K562 (cell line): ENCODE measurements around the gene CTTNBP2. TPM values are rescaled to one million over a fixed set of nuclear protein-coding genes. Genes with fewer than 3 reads are reported as not detected.

Experiments used
- ATAC-seq: fragments of 200-7000 bp; cut with Tn5 transposase; 3 replicates; pipeline ENCODE4 v1.9.1; 2020; ENCODE audit warnings: moderate library complexity
- BruUV-seq: library from RNA; stranded (reverse); fragments of 400-500 nt; replicated peaks from 2 replicates; lab custom pipeline; 2021; lab: Mats Ljungman, UMichigan
- CTCF ChIA-PET: fragments of 300-600 bp; formaldehyde crosslinking; extraction: SDS; loops from one replicate; lab custom pipeline; 2021; ENCODE audit warnings: low intra/inter-chr PET ratio; lab: Yijun Ruan, JAX
- POLR2A ChIA-PET: fragments of 300-600, 350-650 bp; sonication (Branson Sonifier 250); formaldehyde crosslinking; extraction: SDS; loops from one replicate; lab custom pipeline; 2021; ENCODE audit warnings: antibody characterized with exemption, inconsistent platforms; lab: Yijun Ruan, JAX
- DNase-seq, 4 experiments: peaks; one replicate each; pipeline versions ENCODE4 v3.0.0 to v3.0.0-alpha.2; 2011 to 2018; ENCODE audit warnings: low spot score in 3 of 4, mixed read lengths in 3 of 4; ENCODE audit errors: extremely low read depth in 1 of 4
- FAIRE-seq: peaks from 2 replicates; lab custom pipeline; 2011; peaks lifted over from hg19 to GRCh38; lab: Jason Lieb, UNC
- H2AFZ ChIP-seq: 2 replicates; pipeline ENCODE4 v1.6.0; 2011; ENCODE audit warnings: low read depth, low read length, control low read depth, inconsistent platforms
- H3K27ac ChIP-seq: fragments of 200-600 bp; 3 replicates; pipeline ENCODE4 v1.8.0; 2011; ENCODE audit warnings: low read depth, mild to moderate bottlenecking, control low read depth, inconsistent platforms, low read length, moderate library complexity, mixed read lengths; ENCODE audit errors: extremely low read depth
- H3K27me3 ChIP-seq, 2 experiments: fragments of 300-600 bp in 1 of 2; 2 replicates in 1 of 2; 3 replicates in 1 of 2; pipeline versions ENCODE4 v1.6.0 to v1.8.0; 2011; ENCODE audit warnings: inconsistent platforms in 2 of 2, low read length in 2 of 2, mild to moderate bottlenecking in 1 of 2, mixed read lengths in 1 of 2, moderate library complexity in 1 of 2; ENCODE audit not compliant: control insufficient read depth in 2 of 2, insufficient read depth in 2 of 2
- H3K36me3 ChIP-seq: fragments of 300-600 bp; 3 replicates; pipeline ENCODE4 v1.8.0; 2011; ENCODE audit warnings: mild to moderate bottlenecking, low read length, inconsistent platforms; ENCODE audit not compliant: control insufficient read depth, insufficient read depth
- H3K4me1 ChIP-seq, 2 experiments: fragments of 200-600 bp in 1 of 2; replicated peaks in 1 of 2; 2 replicates in 1 of 2; 3 replicates in 1 of 2; pipeline versions ENCODE4 v1.5.1 to v1.8.0; 2011; ENCODE audit warnings: inconsistent platforms in 2 of 2, low read length in 2 of 2, mild to moderate bottlenecking in 1 of 2, mixed read lengths in 1 of 2, moderate library complexity in 1 of 2; ENCODE audit not compliant: control insufficient read depth in 2 of 2, insufficient read depth in 2 of 2
- H3K4me2 ChIP-seq: 2 replicates; pipeline ENCODE4 v1.6.1; 2011; ENCODE audit warnings: low read length, control low read depth, inconsistent platforms, mixed read lengths; ENCODE audit not compliant: insufficient read depth
- H3K4me3 ChIP-seq: fragments of 200-600 bp; sonication (generic), shearing (Covaris generic); 2 replicates; pipeline ENCODE4 v1.5.1; 2016; ENCODE audit warnings: control low read depth, inconsistent platforms
- H3K79me2 ChIP-seq: fragments of 200-600 bp; 3 replicates; pipeline ENCODE4 v1.8.0; 2011; ENCODE audit warnings: low read length, inconsistent platforms; ENCODE audit not compliant: control insufficient read depth, insufficient read depth
- H3K9ac ChIP-seq, 2 experiments: 2 replicates each; pipeline versions ENCODE4 v1.6.0 to v1.6.1; 2011; ENCODE audit warnings: low read depth in 2 of 2, low read length in 2 of 2, control low read depth in 1 of 2, inconsistent platforms in 1 of 2, mild to moderate bottlenecking in 1 of 2, mixed read lengths in 1 of 2; ENCODE audit not compliant: insufficient read depth in 1 of 2
- H3K9me1 ChIP-seq: one replicate; pipeline ENCODE4 v1.6.0; 2011; ENCODE audit warnings: inconsistent platforms, mild to moderate bottlenecking, low read length, moderate library complexity; ENCODE audit not compliant: control insufficient read depth, insufficient read depth
- H3K9me3 ChIP-seq: replicated peaks from 2 replicates; pipeline ENCODE4 v1.5.1; 2011; ENCODE audit warnings: low read depth, low read length, inconsistent platforms; ENCODE audit not compliant: control insufficient read depth, insufficient read depth
- H4K20me1 ChIP-seq: replicated peaks from 2 replicates; pipeline ENCODE4 v1.6.1; 2011; ENCODE audit warnings: low read length, inconsistent platforms, mixed read lengths; ENCODE audit not compliant: control insufficient read depth, insufficient read depth
- BRCA1 ChIP-seq, 2 experiments: fragments of 450-650 bp in 1 of 2; sonication (generic) in 1 of 2; formaldehyde crosslinking in 1 of 2; IDR thresholded peaks; 2 replicates each; pipeline versions ENCODE4 v1.5.0 to v1.6.1; 2017 to 2020; ENCODE audit warnings: mild to moderate bottlenecking in 1 of 2, missing genetic modification reagents in 1 of 2
- CAMTA2 ChIP-seq: fragments of 250-450 bp; sonication (Bioruptor Pico); conservative IDR thresholded peaks from 2 replicates; pipeline ENCODE4 v1.5.1; 2022
- HDGF ChIP-seq: fragments of 450-650 bp; IDR thresholded peaks from 2 replicates; pipeline ENCODE4 v1.6.1; 2016
- KAT8 ChIP-seq: fragments of 450-650 bp; IDR thresholded peaks from 2 replicates; pipeline ENCODE4 v1.6.1; 2016; ENCODE audit warnings: low read depth, mild to moderate bottlenecking
- MEIS2 ChIP-seq: fragments of 450-650 bp; IDR thresholded peaks from 2 replicates; pipeline ENCODE4 v1.6.1; 2014; ENCODE audit warnings: mild to moderate bottlenecking; ENCODE audit not compliant: partially characterized antibody
- NFRKB ChIP-seq: fragments of 450-650 bp; IDR thresholded peaks from 2 replicates; pipeline ENCODE4 v1.6.1; 2016; ENCODE audit warnings: low read depth
- RFX1 ChIP-seq: fragments of 450-650 bp; IDR thresholded peaks from 2 replicates; pipeline ENCODE4 v1.6.1; 2016; ENCODE audit warnings: mild to moderate bottlenecking, moderate library complexity
- RHOXF2B ChIP-seq: fragments of 250-450 bp; sonication (Bioruptor Pico); conservative IDR thresholded peaks from 2 replicates; pipeline ENCODE4 v1.5.1; 2021
- SPI1 ChIP-seq: IDR thresholded peaks from 2 replicates; pipeline ENCODE4 v1.6.1; 2011; ENCODE audit warnings: low read depth, low read length, control low read depth, borderline replicate concordance
- SRF ChIP-seq, 2 experiments: fragments of 250-450, 450-650 bp in 1 of 2; sonication (Bioruptor Pico) in 1 of 2; sonication (generic) in 1 of 2; formaldehyde crosslinking; IDR thresholded peaks; 2 replicates each; pipeline versions ENCODE4 v1.5.0 to v1.5.1; 2020 to 2022; ENCODE audit warnings: mild to moderate bottlenecking in 1 of 2, missing genetic modification reagents in 1 of 2
- ZNF121 ChIP-seq: sonication (generic); formaldehyde crosslinking; conservative IDR thresholded peaks from 2 replicates; pipeline ENCODE4 v1.8.0; 2022; ENCODE audit warnings: missing genetic modification reagents
- ZNF431 ChIP-seq: sonication (generic); formaldehyde crosslinking; IDR thresholded peaks from 2 replicates; pipeline ENCODE4 v1.8.0; 2022; ENCODE audit warnings: mild to moderate bottlenecking, missing genetic modification reagents
- WGBS: fragments of 100-300 bp; shearing (Covaris generic); methylation state at CpG from one replicate; pipeline ENCODE4 v1.1.6; 2016; ENCODE audit warnings: low coverage, mixed read lengths; ENCODE audit not compliant: insufficient coverage; ENCODE audit errors: missing lambda C conversion rate; 5-methylcytosine and 5-hydroxymethylcytosine counted together
- in situ Hi-C: fragments of 300-500 bp; cut with MboI; formaldehyde crosslinking; loops from 4 replicates; pipeline ENCODE4 v1.15.0; 2018; ENCODE audit warnings: inconsistent platforms, mixed read lengths
- intact Hi-C: fragments of 100-400 bp; cut with micrococcal nuclease; formaldehyde crosslinking; loops from 2 replicates; pipeline ENCODE4 v1.14.2; 2022
- polyA plus RNA-seq, 8 experiments: library from polyadenylated mRNA; depleted of rRNA in 4 of 8; stranded (reverse) in 5 of 8; unstranded in 3 of 8; fragments of >200 nt; fragmentation: Nextera tagmentation in 2 of 8; fragmentation: Illumina TruSeq in 1 of 8; extraction: Ambion mirVana in 2 of 8; extraction: Trizol in 1 of 8; gene quantifications; 2 replicates each; pipeline versions ENCODE4 v1.2.1 to v1.2.3, GENCODE V29; 2011 to 2014; ENCODE audit warnings: inconsistent platforms in 1 of 8, missing spikeins in 1 of 8
- total RNA-seq, 7 experiments: library from RNA; depleted of rRNA in 6 of 7; stranded (reverse); fragments of >200 nt in 6 of 7; fragmentation: Illumina TruSeq in 2 of 7; extraction: Trizol in 2 of 7; gene quantifications; 2 replicates each; pipeline versions ENCODE4 v1.2.1 to v1.2.3, GENCODE V29; 2011 to 2021; ENCODE audit warnings: low replicate concordance in 1 of 7
- TF ChIP-seq, protein P1 (sequence below): fragments of 450-650 bp; IDR thresholded peaks from 2 replicates; pipeline ENCODE4 v1.6.1; 2016
- TF ChIP-seq, protein P2 (sequence below): fragments of 250-450 bp; sonication (Bioruptor Pico); IDR thresholded peaks from 2 replicates; pipeline ENCODE4 v1.4.0; 2020; ENCODE audit warnings: mild to moderate bottlenecking, moderate library complexity
- TF ChIP-seq, protein P3 (sequence below): sonication (generic); formaldehyde crosslinking; IDR thresholded peaks from 2 replicates; pipeline ENCODE4 v1.8.0; 2022; ENCODE audit warnings: mild to moderate bottlenecking, missing genetic modification reagents

The CTTNBP2 gene
- total and polyA plus RNA-seq, 9 of the 15 experiments (the other 6 are each of a cell fraction or from before 2014, with no cell fraction given), result 0.05 TPM; not detected in 8

DNA sequence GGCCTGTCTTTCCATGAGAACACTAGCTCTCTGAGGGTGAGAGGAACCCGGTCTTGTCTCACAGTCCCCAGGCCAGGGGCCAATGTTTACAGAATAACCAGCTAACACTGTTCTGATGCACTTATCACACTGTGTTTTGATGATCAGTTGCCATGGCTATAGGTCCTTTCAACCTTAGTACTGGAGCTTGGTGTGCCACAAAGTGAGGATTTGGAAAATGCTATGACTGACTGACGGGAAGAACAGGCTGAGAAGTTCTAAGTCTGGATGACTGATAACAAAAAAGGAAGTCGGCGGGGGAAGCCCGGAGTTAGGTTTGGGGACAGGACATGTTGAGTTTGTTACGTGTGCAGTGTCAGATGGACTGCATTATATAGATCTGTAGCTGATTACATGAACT is 141.8 kb downstream of the CTTNBP2 start:
- Histone ChIP-seq H2AFZ (peak overlapping the region; percentile 58; the same call in 1 of the 2 replicates), H3K27me3 (peaks cover 10 to 28% of the 10 kb centered on the region in 2 experiments; a peak in 4 of 5 replicates), H3K79me2 (no peaks in the 10 kb centered on the region), H3K9me3 (no peaks in the 10 kb centered on the region), H3K9ac (no peak overlapping the region), H3K27ac (no peak overlapping the region), H4K20me1 (no peaks in the 10 kb centered on the region), H3K4me2 (no peak overlapping the region), H3K9me1 (no peaks in the 10 kb centered on the region), H3K4me3 (no peak overlapping the region), H3K4me1 (no peaks in the 10 kb centered on the region; a peak in 1 of 5 replicates), H3K36me3 (no peaks in the 10 kb centered on the region)
- ChIA-PET CTCF (no interaction called here), POLR2A (interaction anchor here (1.3 kb wide), 1 partner anchor 11 kb away, joined by 6 read pairs; no protein-coding TSS in a partner anchor)
- intact Hi-C loops, result no loop called here
- ATAC-seq, result peak; percentile 67
- in situ Hi-C loops, result no loop called here
- peak in 2 of 4 experiments; percentile 13 to 50 for DNase-seq
- FAIRE-seq, result peak; percentile 32
- TF ChIP-seq, protein P1, sequence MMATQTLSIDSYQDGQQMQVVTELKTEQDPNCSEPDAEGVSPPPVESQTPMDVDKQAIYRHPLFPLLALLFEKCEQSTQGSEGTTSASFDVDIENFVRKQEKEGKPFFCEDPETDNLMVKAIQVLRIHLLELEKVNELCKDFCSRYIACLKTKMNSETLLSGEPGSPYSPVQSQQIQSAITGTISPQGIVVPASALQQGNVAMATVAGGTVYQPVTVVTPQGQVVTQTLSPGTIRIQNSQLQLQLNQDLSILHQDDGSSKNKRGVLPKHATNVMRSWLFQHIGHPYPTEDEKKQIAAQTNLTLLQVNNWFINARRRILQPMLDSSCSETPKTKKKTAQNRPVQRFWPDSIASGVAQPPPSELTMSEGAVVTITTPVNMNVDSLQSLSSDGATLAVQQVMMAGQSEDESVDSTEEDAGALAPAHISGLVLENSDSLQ, result peak; percentile 54; the same call in 1 of the 2 replicates
- TF ChIP-seq RFX1 (peak; percentile 52), SRF (CRISPR knock-in tag; IDR thresholded peaks at IDR 0.05) (no peak), ZNF121 (CRISPR knock-in tag) (no peak), BRCA1 (IDR thresholded peaks at IDR 0.05) (no peak), BRCA1 (CRISPR knock-in tag; IDR thresholded peaks at IDR 0.05) (no peak), SPI1 (peak; percentile 91; the same call in 1 of the 2 replicates), ZNF431 (CRISPR knock-in tag) (no peak), RHOXF2B (CRISPR knock-in tag) (no peak), HDGF (no peak), CAMTA2 (CRISPR knock-in tag) (no peak), NFRKB (no peak), MEIS2 (no peak), KAT8 (no peak)
- TF ChIP-seq, protein P2, sequence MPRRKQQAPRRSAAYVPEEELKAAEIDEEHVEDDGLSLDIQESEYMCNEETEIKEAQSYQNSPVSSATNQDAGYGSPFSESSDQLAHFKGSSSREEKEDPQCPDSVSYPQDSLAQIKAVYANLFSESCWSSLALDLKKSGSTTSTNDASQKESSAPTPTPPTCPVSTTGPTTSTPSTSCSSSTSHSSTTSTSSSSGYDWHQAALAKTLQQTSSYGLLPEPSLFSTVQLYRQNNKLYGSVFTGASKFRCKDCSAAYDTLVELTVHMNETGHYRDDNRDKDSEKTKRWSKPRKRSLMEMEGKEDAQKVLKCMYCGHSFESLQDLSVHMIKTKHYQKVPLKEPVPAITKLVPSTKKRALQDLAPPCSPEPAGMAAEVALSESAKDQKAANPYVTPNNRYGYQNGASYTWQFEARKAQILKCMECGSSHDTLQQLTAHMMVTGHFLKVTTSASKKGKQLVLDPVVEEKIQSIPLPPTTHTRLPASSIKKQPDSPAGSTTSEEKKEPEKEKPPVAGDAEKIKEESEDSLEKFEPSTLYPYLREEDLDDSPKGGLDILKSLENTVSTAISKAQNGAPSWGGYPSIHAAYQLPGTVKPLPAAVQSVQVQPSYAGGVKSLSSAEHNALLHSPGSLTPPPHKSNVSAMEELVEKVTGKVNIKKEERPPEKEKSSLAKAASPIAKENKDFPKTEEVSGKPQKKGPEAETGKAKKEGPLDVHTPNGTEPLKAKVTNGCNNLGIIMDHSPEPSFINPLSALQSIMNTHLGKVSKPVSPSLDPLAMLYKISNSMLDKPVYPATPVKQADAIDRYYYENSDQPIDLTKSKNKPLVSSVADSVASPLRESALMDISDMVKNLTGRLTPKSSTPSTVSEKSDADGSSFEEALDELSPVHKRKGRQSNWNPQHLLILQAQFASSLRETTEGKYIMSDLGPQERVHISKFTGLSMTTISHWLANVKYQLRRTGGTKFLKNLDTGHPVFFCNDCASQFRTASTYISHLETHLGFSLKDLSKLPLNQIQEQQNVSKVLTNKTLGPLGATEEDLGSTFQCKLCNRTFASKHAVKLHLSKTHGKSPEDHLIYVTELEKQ, result no peak
- TF ChIP-seq, protein P3, sequence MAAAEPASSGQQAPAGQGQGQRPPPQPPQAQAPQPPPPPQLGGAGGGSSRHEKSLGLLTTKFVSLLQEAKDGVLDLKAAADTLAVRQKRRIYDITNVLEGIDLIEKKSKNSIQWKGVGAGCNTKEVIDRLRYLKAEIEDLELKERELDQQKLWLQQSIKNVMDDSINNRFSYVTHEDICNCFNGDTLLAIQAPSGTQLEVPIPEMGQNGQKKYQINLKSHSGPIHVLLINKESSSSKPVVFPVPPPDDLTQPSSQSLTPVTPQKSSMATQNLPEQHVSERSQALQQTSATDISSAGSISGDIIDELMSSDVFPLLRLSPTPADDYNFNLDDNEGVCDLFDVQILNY, result no peak
- WGBS, result under 1% methylated on average over 6 of the region's 6 CpGs
- no TSS peak for BruUV-seq
